ENCODE measurements around the gene FNDC8.

FNDC8 gene

GRCh38 chr17:35121315-35121714 is at the start of gene FNDC8:
Gene FNDC8, plus strand, starts transcription at chr17:35121615. Its CDS starts 79 bp downstream, at chr17:35121694.
- H3K27ac ChIP-seq (ENCODE audit: low read depth, low read length), result no peak within 1 kb of the TSS
- H3K36me3 ChIP-seq (ENCODE audit: control insufficient read depth, insufficient read depth, low read length), result no peaks in the 10 kb centered on the region
- no peak within 1 kb of the TSS for H3K9ac ChIP-seq (ENCODE audit: low read length)
- peaks cover 7% of the 10 kb centered on the region for H3K4me1 ChIP-seq (ENCODE audit: control insufficient read depth, insufficient read depth, low read length)
- H3K27me3 ChIP-seq (ENCODE audit: control insufficient read depth, insufficient read depth, low read length), result peaks cover 6% of the 10 kb centered on the region; the same call in 1 of the 2 replicates
- no peak within 1 kb of the TSS for H3K4me3 ChIP-seq (ENCODE audit: low read depth, low read length)
- H3K9me3 ChIP-seq (ENCODE audit: control insufficient read depth, insufficient read depth, low read depth, low read length), result no peaks in the 10 kb centered on the region

GRCh38 chr17:35073183-35073790 is 48.1 kb upstream of the FNDC8 start:
- H3K27me3 ChIP-seq (ENCODE audit: control insufficient read depth, insufficient read depth, low read length), result no peaks in the 10 kb centered on the region
- H3K4me1 ChIP-seq (ENCODE audit: control insufficient read depth, insufficient read depth, low read length), result peaks cover 4% of the 10 kb centered on the region; the same call in 1 of the 2 replicates
- H3K36me3 ChIP-seq (ENCODE audit: control insufficient read depth, insufficient read depth, low read length), result no peaks in the 10 kb centered on the region
- H3K9ac ChIP-seq (ENCODE audit: low read length), result no peak overlapping the region
- H3K27ac ChIP-seq (ENCODE audit: low read depth, low read length), result no peak overlapping the region
- no peaks in the 10 kb centered on the region for H3K9me3 ChIP-seq (ENCODE audit: control insufficient read depth, insufficient read depth, low read depth, low read length)
- H3K4me3 ChIP-seq (ENCODE audit: low read depth, low read length), result no peak overlapping the region

- Histone ChIP-seq H3K27me3 (ENCODE audit: control insufficient read depth, insufficient read depth, low read length) (no peaks in the 10 kb centered on the region), H3K9ac (ENCODE audit: low read length) (no peak overlapping the region), H3K4me1 (ENCODE audit: control insufficient read depth, insufficient read depth, low read length) (no peaks in the 10 kb centered on the region), H3K36me3 (ENCODE audit: control insufficient read depth, insufficient read depth, low read length) (no peaks in the 10 kb centered on the region), H3K9me3 (ENCODE audit: control insufficient read depth, insufficient read depth, low read depth, low read length) (no peaks in the 10 kb centered on the region), H3K27ac (ENCODE audit: low read depth, low read length) (no peak overlapping the region), H3K4me3 (ENCODE audit: low read depth, low read length) (no peak overlapping the region)
Observed at GRCh38 chr17:35073991-35074627, 47.3 kb upstream of the FNDC8 start.

- Histone ChIP-seq H3K27ac (ENCODE audit: low read depth, low read length) (no peak overlapping the region), H3K4me1 (ENCODE audit: control insufficient read depth, insufficient read depth, low read length) (peaks cover under 1% of the 10 kb centered on the region; the same call in 1 of the 2 replicates), H3K27me3 (ENCODE audit: control insufficient read depth, insufficient read depth, low read length) (no peaks in the 10 kb centered on the region), H3K9me3 (ENCODE audit: control insufficient read depth, insufficient read depth, low read depth, low read length) (no peaks in the 10 kb centered on the region), H3K36me3 (ENCODE audit: control insufficient read depth, insufficient read depth, low read length) (no peaks in the 10 kb centered on the region), H3K9ac (ENCODE audit: low read length) (no peak overlapping the region), H3K4me3 (ENCODE audit: low read depth, low read length) (no peak overlapping the region)
Observed at GRCh38 chr17:35074711-35075707, 46.4 kb upstream of the FNDC8 start.

GRCh38 chr17:35076874-35077273 is 44.5 kb upstream of the FNDC8 start:
- H3K4me1 ChIP-seq (ENCODE audit: control insufficient read depth, insufficient read depth, low read length), result peaks cover 15% of the 10 kb centered on the region
- H3K27ac ChIP-seq (ENCODE audit: low read depth, low read length), result no peak overlapping the region
- H3K36me3 ChIP-seq (ENCODE audit: control insufficient read depth, insufficient read depth, low read length), result no peaks in the 10 kb centered on the region
- no peaks in the 10 kb centered on the region for H3K9me3 ChIP-seq (ENCODE audit: control insufficient read depth, insufficient read depth, low read depth, low read length)
- no peak overlapping the region for H3K9ac ChIP-seq (ENCODE audit: low read length)
- H3K27me3 ChIP-seq (ENCODE audit: control insufficient read depth, insufficient read depth, low read length), result no peaks in the 10 kb centered on the region
- H3K4me3 ChIP-seq (ENCODE audit: low read depth, low read length), result no peak overlapping the region

GRCh38 chr17:35079547-35080423 is 41.6 kb upstream of the FNDC8 start:
- no peak overlapping the region for H3K4me3 ChIP-seq (ENCODE audit: low read depth, low read length)
- H3K9me3 ChIP-seq (ENCODE audit: control insufficient read depth, insufficient read depth, low read depth, low read length), result no peaks in the 10 kb centered on the region
- H3K36me3 ChIP-seq (ENCODE audit: control insufficient read depth, insufficient read depth, low read length), result no peaks in the 10 kb centered on the region
- no peaks in the 10 kb centered on the region for H3K27me3 ChIP-seq (ENCODE audit: control insufficient read depth, insufficient read depth, low read length)
- peaks cover 30% of the 10 kb centered on the region for H3K4me1 ChIP-seq (ENCODE audit: control insufficient read depth, insufficient read depth, low read length)
- H3K9ac ChIP-seq (ENCODE audit: low read length), result no peak overlapping the region
- peak overlapping the region; percentile 14; the same call in 1 of the 2 replicates for H3K27ac ChIP-seq (ENCODE audit: low read depth, low read length)

- H3K9ac ChIP-seq (ENCODE audit: low read length), result peak overlapping the region; percentile 26
- peak overlapping the region; percentile 14; the same call in 1 of the 2 replicates for H3K27ac ChIP-seq (ENCODE audit: low read depth, low read length)
- no peaks in the 10 kb centered on the region for H3K27me3 ChIP-seq (ENCODE audit: control insufficient read depth, insufficient read depth, low read length)
- H3K9me3 ChIP-seq (ENCODE audit: control insufficient read depth, insufficient read depth, low read depth, low read length), result no peaks in the 10 kb centered on the region
- H3K4me3 ChIP-seq (ENCODE audit: low read depth, low read length), result no peak overlapping the region
- peaks cover 37% of the 10 kb centered on the region for H3K4me1 ChIP-seq (ENCODE audit: control insufficient read depth, insufficient read depth, low read length)
- H3K36me3 ChIP-seq (ENCODE audit: control insufficient read depth, insufficient read depth, low read length), result no peaks in the 10 kb centered on the region
Observed at GRCh38 chr17:35080536-35080935, 40.9 kb upstream of the FNDC8 start.

GRCh38 chr17:35081638-35082037 is 39.8 kb upstream of the FNDC8 start:
- H3K9me3 ChIP-seq (ENCODE audit: control insufficient read depth, insufficient read depth, low read depth, low read length), result no peaks in the 10 kb centered on the region
- no peak overlapping the region for H3K27ac ChIP-seq (ENCODE audit: low read depth, low read length)
- H3K4me3 ChIP-seq (ENCODE audit: low read depth, low read length), result no peak overlapping the region
- H3K27me3 ChIP-seq (ENCODE audit: control insufficient read depth, insufficient read depth, low read length), result no peaks in the 10 kb centered on the region
- H3K9ac ChIP-seq (ENCODE audit: low read length), result no peak overlapping the region
- H3K4me1 ChIP-seq (ENCODE audit: control insufficient read depth, insufficient read depth, low read length), result peaks cover 48% of the 10 kb centered on the region
- H3K36me3 ChIP-seq (ENCODE audit: control insufficient read depth, insufficient read depth, low read length), result no peaks in the 10 kb centered on the region

GRCh38 chr17:35082073-35082657 is 39.2 kb upstream of the FNDC8 start:
- Histone ChIP-seq H3K4me1 (ENCODE audit: control insufficient read depth, insufficient read depth, low read length) (peaks cover 53% of the 10 kb centered on the region), H3K27ac (ENCODE audit: low read depth, low read length) (no peak overlapping the region), H3K36me3 (ENCODE audit: control insufficient read depth, insufficient read depth, low read length) (no peaks in the 10 kb centered on the region), H3K9ac (ENCODE audit: low read length) (no peak overlapping the region), H3K4me3 (ENCODE audit: low read depth, low read length) (no peak overlapping the region), H3K27me3 (ENCODE audit: control insufficient read depth, insufficient read depth, low read length) (no peaks in the 10 kb centered on the region), H3K9me3 (ENCODE audit: control insufficient read depth, insufficient read depth, low read depth, low read length) (no peaks in the 10 kb centered on the region)

- H3K4me1 ChIP-seq (ENCODE audit: control insufficient read depth, insufficient read depth, low read length), result peaks cover 62% of the 10 kb centered on the region
- H3K9ac ChIP-seq (ENCODE audit: low read length), result no peak overlapping the region
- no peak overlapping the region for H3K27ac ChIP-seq (ENCODE audit: low read depth, low read length)
- H3K4me3 ChIP-seq (ENCODE audit: low read depth, low read length), result no peak overlapping the region
- H3K27me3 ChIP-seq (ENCODE audit: control insufficient read depth, insufficient read depth, low read length), result no peaks in the 10 kb centered on the region
- no peaks in the 10 kb centered on the region for H3K36me3 ChIP-seq (ENCODE audit: control insufficient read depth, insufficient read depth, low read length)
- H3K9me3 ChIP-seq (ENCODE audit: control insufficient read depth, insufficient read depth, low read depth, low read length), result no peaks in the 10 kb centered on the region
Observed at GRCh38 chr17:35083071-35083470, 38.3 kb upstream of the FNDC8 start.
